ENCODE measurements around the gene LIN7B.
"Not testable (repeated sequence)": the region's sequence is repeated elsewhere in the genome, so short reads cannot be mapped to it uniquely, and the experiment has no call there.

LIN7B gene

GRCh38 chr19:49125025-49125731, 11.0 kb downstream of the LIN7B start:
- no peak for TF ChIP-seq CTCF (IDR thresholded peaks at IDR 0.05; ENCODE audit: extremely low read depth, missing control alignments)
- no peak for DNase-seq (ENCODE audit: low spot score)

- TF ChIP-seq CTCF (IDR thresholded peaks at IDR 0.05; ENCODE audit: extremely low read depth, missing control alignments): no peak
- DNase-seq (ENCODE audit: low spot score): no peak
These were observed 12.4 kb downstream of the LIN7B start for GRCh38 chr19:49126575-49126974.

- DNase-seq (ENCODE audit: low spot score): not testable (repeated sequence)
These were observed 13.1 kb downstream of the LIN7B start for GRCh38 chr19:49127225-49127624.

- DNase-seq (ENCODE audit: low spot score): peak; percentile 99
- no peak for TF ChIP-seq CTCF (IDR thresholded peaks at IDR 0.05; ENCODE audit: extremely low read depth, missing control alignments)
These were observed 13.7 kb downstream of the LIN7B start for GRCh38 chr19:49127674-49128544.

- DNase-seq (ENCODE audit: low spot score): no peak
- TF ChIP-seq CTCF (IDR thresholded peaks at IDR 0.05; ENCODE audit: extremely low read depth, missing control alignments): no peak
These were observed 14.5 kb downstream of the LIN7B start for GRCh38 chr19:49128545-49129237.

- no peak for TF ChIP-seq CTCF (IDR thresholded peaks at IDR 0.05; ENCODE audit: extremely low read depth, missing control alignments)
- no peak for DNase-seq (ENCODE audit: low spot score)
These were observed 15.0 kb downstream of the LIN7B start for GRCh38 chr19:49129238-49129583.

- DNase-seq (ENCODE audit: low spot score): no peak
- no peak for TF ChIP-seq CTCF (IDR thresholded peaks at IDR 0.05; ENCODE audit: extremely low read depth, missing control alignments)
These were observed 16.2 kb downstream of the LIN7B start for GRCh38 chr19:49130325-49130724.

Measured in GM20000 (cell line).